Peyer's patch (tissue), 4 donors: ENCODE results near the gene GREM2. TPM values are rescaled to one million over a fixed set of nuclear protein-coding genes. Genes with fewer than 3 reads are reported as not detected.

Experiments
- DNase-seq, 3 donors: peaks; one replicate each; pipeline ENCODE4 v3.0.0-alpha.2; 2017 to 2019
- H3K27ac ChIP-seq, 4 donors: fragments of 200-600 bp; sonication (generic); one replicate each; pipeline ENCODE4 v1.5.1; 2016 to 2019
- H3K27me3 ChIP-seq, 2 donors: fragments of 200-600 bp; sonication (generic); one replicate each; pipeline ENCODE4 v1.5.1; 2019
- H3K36me3 ChIP-seq, 3 donors: fragments of 200-600 bp; sonication (generic); one replicate each; pipeline ENCODE4 v1.5.1; 2016 to 2019
- H3K4me1 ChIP-seq, 4 donors: fragments of 200-600 bp; sonication (generic); one replicate each; pipeline ENCODE4 v1.5.1; 2016 to 2019
- H3K4me3 ChIP-seq, 4 donors: fragments of 200-600 bp; sonication (generic); 1 replicate in 3 of 4; 2 replicates in 1 of 4; pipeline ENCODE4 v1.5.1; 2016 to 2019; ENCODE audit warnings: mild to moderate bottlenecking in 1 of 4
- H3K9me3 ChIP-seq, 4 donors: fragments of 200-600 bp; sonication (generic); one replicate each; pipeline ENCODE4 v1.5.1; 2016 to 2019; ENCODE audit warnings: mild to moderate bottlenecking in 1 of 4
- POLR2A ChIP-seq, 2 donors: fragments of 450-650 bp; IDR thresholded peaks; one replicate each; pipeline ENCODE4 v1.5.1; 2017; ENCODE audit warnings: antibody characterized with exemption in 2 of 2, mild to moderate bottlenecking in 2 of 2, moderate library complexity in 2 of 2
- total RNA-seq, 4 donors: library from RNA; depleted of rRNA; stranded (reverse); fragments of >200 nt; gene quantifications; one replicate each; pipeline ENCODE4 v1.1.0, GENCODE V29; 2016
- TF ChIP-seq, protein P1 (sequence below), 6 experiments: fragments of 450-650 bp in 4 of 6; fragments of 200-600 bp in 2 of 6; sonication (generic) in 1 of 6; IDR thresholded peaks; one replicate each; pipeline ENCODE4 v1.5.1; 2017 to 2019; ENCODE audit warnings: antibody characterized with exemption in 6 of 6, mild to moderate bottlenecking in 3 of 6, moderate library complexity in 1 of 6

The GREM2 gene
- total RNA-seq, 4 donors from 2014 or later: 1.3 to 7.4 (median 3.2) TPM

DNA sequence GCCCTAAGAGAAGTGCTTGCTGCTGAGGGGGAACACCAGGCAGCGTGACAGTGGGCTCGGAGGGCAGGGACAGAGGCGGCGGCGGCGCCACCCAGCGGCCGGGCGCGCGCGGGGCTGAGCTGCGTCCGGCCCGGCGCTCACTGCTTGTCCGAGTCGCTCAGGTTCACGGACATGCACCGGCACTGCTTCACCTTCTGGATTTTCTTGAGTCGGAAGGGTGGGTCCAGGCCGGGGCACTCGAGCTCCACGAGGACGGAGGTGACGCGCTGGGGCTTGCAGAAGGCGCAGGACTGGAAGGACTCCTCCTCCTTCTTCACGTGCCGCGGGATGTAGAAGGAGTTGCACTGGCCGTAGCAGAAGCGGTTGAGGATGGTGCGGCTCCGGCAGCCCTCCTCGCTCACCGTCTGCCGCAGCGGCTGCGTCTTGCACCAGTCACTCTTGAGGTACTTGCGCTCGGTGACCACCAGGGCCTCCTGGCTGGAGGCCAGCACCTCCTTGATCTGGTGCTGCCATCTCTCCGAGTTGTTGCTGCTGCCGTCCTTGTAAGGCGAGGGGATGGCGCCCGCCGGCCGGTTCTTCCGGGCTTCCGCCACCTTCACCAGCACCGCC, 119.0 kb downstream of the GREM2 start:
- Histone ChIP-seq H3K4me3 (peak overlapping the region in 1 of 4 donors; percentile 4), H3K27ac (no peak overlapping the region), H3K4me1 (no peaks in the 10 kb centered on the region), H3K36me3 (no peaks in the 10 kb centered on the region), H3K27me3 (no peaks in the 10 kb centered on the region), H3K9me3 (peaks cover 0 to 3% (median 0%) of the 10 kb centered on the region in 4 donors)
- peak in 1 of 3 donors; percentile 50 for DNase-seq
- TF ChIP-seq, protein P1, sequence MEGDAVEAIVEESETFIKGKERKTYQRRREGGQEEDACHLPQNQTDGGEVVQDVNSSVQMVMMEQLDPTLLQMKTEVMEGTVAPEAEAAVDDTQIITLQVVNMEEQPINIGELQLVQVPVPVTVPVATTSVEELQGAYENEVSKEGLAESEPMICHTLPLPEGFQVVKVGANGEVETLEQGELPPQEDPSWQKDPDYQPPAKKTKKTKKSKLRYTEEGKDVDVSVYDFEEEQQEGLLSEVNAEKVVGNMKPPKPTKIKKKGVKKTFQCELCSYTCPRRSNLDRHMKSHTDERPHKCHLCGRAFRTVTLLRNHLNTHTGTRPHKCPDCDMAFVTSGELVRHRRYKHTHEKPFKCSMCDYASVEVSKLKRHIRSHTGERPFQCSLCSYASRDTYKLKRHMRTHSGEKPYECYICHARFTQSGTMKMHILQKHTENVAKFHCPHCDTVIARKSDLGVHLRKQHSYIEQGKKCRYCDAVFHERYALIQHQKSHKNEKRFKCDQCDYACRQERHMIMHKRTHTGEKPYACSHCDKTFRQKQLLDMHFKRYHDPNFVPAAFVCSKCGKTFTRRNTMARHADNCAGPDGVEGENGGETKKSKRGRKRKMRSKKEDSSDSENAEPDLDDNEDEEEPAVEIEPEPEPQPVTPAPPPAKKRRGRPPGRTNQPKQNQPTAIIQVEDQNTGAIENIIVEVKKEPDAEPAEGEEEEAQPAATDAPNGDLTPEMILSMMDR (IDR thresholded peaks at IDR 0.05): peak in 2 of 6 experiments; percentile 4 to 8
- TF ChIP-seq POLR2A (IDR thresholded peaks at IDR 0.05): no peak

DNA sequence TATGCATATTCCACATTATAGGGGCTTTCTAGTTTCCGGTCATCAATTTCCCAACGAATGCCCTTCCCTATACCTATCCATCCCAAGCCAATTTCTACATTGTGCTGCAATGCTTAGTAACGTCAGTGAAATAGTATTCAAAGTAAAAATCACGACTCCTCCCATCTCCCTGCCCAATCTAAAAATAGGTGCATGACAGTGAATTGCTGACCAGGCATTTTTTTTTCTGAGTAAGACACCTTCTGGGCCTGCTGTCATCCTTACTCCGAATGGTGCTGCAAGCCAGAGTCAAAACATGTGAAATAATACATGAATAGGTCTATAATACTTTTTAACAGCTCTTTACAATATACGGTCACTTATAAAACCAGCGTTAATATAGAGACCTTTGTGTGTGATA, 120.2 kb downstream of the GREM2 start:
- H3K4me1 ChIP-seq: no peaks in the 10 kb centered on the region
- no peaks in the 10 kb centered on the region for H3K27me3 ChIP-seq
- H3K4me3 ChIP-seq: no peak overlapping the region
- no peak overlapping the region for H3K27ac ChIP-seq
- no peaks in the 10 kb centered on the region for H3K36me3 ChIP-seq
- peaks cover 0 to 3% (median 0%) of the 10 kb centered on the region in 4 donors for H3K9me3 ChIP-seq
- TF ChIP-seq, protein P1 (IDR thresholded peaks at IDR 0.05): no peak
- no peak for TF ChIP-seq POLR2A (IDR thresholded peaks at IDR 0.05)
- DNase-seq: no peak

DNA sequence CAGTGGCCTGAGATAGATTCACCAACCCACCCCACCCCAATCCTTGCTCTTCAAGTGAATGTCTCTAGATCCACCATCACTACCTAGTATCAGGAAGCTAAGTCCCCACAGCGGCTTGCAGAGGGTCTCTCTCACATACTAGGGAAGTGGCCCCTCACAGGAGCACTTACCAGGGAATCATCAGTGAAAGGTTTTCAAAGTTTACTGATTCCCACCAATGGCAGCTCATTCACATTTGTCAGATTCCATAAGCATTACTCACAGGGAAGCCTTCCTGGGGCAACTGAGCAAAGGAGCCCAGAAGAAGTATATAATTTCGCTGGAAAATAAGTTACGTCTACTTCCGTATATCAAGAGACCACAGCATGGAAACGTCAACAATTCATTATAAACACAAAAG, 120.8 kb downstream of the GREM2 start:
- TF ChIP-seq, protein P1 (IDR thresholded peaks at IDR 0.05): no peak
- TF ChIP-seq POLR2A (IDR thresholded peaks at IDR 0.05): no peak
- no peaks in the 10 kb centered on the region for H3K4me1 ChIP-seq
- no peak overlapping the region for H3K4me3 ChIP-seq
- DNase-seq: no peak
- H3K9me3 ChIP-seq: peaks cover 0 to 3% (median 0%) of the 10 kb centered on the region in 4 donors
- H3K27ac ChIP-seq: no peak overlapping the region
- no peaks in the 10 kb centered on the region for H3K36me3 ChIP-seq
- no peaks in the 10 kb centered on the region for H3K27me3 ChIP-seq

DNA sequence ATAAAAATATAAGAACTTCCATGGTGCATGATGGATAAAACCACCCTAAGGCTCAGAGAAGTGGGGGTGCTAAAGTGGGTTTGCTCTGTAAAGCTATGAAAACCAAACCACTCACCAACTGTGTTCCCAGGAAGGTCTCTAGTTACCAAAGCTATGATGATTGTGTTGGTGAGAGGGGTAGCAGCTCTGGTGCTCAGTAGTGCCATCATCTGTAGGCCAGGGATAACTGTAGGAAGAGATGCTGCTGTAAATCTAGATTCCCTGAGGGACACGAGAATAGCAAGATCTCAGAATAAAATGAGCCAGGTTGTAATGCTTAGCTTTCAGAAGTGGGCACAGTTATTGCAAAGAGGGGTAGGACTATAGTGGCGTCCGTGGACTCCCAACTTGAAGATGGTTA, 124.5 kb downstream of the GREM2 start:
- Histone ChIP-seq H3K27ac (no peak overlapping the region), H3K27me3 (no peaks in the 10 kb centered on the region), H3K4me1 (no peaks in the 10 kb centered on the region), H3K9me3 (no peaks in the 10 kb centered on the region), H3K36me3 (no peaks in the 10 kb centered on the region), H3K4me3 (no peak overlapping the region)
- no peak for DNase-seq
- no peak for TF ChIP-seq POLR2A (IDR thresholded peaks at IDR 0.05)
- TF ChIP-seq, protein P1 (IDR thresholded peaks at IDR 0.05): no peak

DNA sequence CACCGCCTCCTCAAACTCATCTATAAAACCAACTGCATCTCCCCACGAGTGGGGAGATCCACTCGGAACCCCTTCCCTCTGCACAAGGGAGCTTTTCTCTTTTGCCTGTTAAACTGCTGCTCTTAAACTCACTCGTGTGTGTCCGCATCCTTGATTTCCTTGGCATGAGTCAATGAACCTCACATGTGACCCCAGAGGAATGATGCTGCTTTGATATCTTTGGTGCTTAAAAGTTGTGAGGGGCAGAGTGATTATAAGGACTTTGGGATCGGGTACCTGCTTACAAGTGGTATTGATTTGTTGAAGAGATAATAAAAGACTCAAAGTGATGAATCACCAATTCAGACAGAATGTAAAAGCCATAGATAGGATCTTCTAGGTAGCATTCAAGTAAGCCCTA, 125.3 kb downstream of the GREM2 start:
- Histone ChIP-seq H3K27me3 (no peaks in the 10 kb centered on the region), H3K36me3 (no peaks in the 10 kb centered on the region), H3K9me3 (no peaks in the 10 kb centered on the region), H3K27ac (no peak overlapping the region), H3K4me3 (no peak overlapping the region), H3K4me1 (no peaks in the 10 kb centered on the region)
- no peak for TF ChIP-seq POLR2A (IDR thresholded peaks at IDR 0.05)
- TF ChIP-seq, protein P1 (IDR thresholded peaks at IDR 0.05): no peak
- no peak for DNase-seq
